IPS DF 4.7 (cell line): Measurements from ENCODE around the gene IQSEC1.

Source experiments
- DNase-seq: peaks from one replicate; pipeline ENCODE4 v3.0.0-alpha.2; 2013; ENCODE audit warnings: low spot score; ENCODE audit errors: extremely low read depth

Gene IQSEC1

DNA sequence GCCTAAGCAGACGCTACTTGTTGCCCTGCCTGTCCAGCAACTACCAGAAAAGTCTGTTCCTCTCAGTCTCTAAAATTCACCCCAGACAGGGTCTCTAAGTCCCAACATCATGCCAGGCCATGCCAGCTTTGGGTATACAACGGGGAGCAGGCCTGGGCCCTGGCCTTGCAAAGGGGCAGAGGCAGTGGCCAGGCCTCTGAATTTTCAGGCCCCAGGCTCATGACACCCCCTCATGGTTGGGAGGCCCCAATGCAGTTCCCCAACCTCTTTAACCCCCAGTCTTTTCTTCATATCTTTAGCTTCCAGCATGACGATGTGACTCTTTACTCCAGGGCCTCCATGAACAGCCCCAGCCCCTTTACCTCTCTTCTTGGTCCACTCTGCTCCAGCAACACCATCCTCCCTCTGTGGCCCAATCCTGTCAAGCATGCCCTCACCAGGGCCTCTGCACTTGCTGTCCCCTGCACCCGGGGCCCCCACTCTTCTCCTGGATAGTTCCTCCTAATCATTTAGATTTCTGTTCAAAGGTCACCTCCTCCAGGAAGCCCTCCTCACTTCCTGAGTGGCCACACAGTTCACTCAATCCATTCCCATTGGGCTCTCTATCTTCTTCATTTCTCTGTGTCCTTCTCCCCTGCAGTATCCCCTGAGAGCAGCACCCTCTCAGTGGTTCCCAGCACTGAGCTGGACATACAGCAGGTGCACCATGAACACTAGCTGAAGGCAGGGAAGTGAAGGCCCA, 4.8 kb downstream of the IQSEC1 start:
- no peak for DNase-seq

DNA sequence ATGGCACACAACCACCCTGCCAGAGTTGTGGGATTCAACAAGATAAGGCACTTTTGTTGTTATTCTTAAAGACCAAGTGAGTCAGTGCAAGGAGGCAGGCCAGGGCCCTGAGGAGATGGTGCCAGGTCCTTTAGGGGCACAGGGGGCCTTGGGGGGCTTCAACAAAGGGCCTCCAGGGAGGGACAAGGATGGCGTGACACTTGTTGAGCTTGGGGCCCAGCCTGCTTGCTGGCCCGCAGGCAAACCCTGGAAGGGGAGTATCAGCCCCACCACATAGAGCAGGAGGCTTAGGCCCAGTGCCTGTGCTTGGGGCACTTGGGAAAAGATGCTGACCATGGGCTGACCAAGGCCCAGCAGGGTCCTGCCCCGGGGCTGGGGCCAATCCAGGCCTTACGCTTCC, 5.5 kb downstream of the IQSEC1 start:
- no peak for DNase-seq

DNA sequence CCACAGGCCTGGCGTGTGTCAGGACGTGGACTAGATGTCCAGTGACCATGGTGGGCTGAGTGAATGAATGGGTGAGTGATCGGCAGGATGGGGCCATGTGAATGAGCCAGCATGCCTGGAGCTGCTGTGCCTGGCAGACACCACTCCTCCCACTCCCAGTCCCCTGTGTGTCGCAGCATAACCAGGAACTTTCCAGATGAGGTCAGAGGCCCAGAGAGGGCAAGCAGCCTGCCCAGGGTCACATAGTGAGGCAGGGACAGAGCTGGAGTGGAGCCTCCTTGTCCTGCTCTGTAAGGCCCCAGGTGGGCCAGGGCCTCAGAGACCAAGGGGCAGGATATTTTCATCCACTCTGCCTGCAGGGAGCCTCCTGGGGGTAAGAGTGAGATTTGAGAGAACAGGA, 6.4 kb downstream of the IQSEC1 start:
- no peak for DNase-seq

DNA sequence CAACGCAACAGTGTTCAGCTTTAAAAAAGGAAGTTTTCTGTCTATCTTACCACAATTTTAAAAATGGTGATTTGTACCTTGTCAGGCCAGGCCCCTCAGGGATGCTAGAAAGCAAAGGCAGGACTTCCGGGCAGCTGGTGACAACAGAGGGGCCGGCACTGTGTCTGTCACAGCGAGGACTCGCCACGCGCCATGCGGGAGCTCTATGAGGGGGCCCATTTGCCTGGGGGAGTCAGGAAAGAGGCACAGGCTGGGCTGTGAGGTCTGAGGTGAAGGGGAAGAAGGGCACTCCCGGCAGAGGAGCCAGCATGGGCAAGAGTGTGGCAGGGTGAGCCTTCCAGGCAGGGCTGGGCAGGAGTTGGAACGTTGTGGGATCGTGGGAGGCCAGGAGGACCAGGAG, 7.0 kb downstream of the IQSEC1 start:
- DNase-seq = no peak

DNA sequence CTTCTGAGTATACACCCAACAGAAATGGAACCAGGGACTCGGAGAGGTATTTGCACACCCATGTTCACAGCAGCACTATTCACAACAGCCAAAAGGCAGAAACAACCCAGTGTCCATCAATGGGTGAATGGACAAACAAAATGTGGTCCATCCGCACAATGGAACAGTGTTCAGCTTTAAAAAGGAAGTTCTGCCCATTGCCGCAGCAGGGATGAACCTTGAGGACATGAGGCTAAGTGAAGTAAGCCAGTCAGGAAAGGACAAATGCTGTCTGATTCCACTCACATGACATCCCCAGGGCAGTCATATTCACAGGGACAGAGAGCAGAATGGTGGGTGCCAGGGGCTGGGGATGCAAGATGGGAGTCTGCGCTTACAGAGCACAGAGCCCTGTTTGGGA, 7.5 kb downstream of the IQSEC1 start:
- no peak for DNase-seq

DNA sequence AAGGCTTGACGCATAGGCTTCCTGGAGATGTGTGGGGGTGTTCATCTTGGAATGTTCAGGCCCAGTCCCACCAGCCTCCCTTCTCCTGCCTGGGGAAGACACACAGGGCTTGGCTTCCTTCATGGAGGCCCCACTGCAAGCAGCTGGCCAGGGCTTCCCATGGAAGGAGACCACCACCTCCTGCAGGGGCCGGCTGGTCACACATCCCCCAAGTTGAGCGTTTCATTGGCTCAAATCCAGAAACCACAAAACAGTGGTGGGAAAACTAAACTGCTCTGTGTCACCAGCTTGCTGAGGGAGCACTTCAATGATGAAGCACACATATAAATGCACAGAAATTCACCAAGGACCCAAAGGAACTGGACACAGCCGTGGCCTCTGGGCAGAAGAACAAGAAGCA, 8.3 kb downstream of the IQSEC1 start:
- DNase-seq = no peak

DNA sequence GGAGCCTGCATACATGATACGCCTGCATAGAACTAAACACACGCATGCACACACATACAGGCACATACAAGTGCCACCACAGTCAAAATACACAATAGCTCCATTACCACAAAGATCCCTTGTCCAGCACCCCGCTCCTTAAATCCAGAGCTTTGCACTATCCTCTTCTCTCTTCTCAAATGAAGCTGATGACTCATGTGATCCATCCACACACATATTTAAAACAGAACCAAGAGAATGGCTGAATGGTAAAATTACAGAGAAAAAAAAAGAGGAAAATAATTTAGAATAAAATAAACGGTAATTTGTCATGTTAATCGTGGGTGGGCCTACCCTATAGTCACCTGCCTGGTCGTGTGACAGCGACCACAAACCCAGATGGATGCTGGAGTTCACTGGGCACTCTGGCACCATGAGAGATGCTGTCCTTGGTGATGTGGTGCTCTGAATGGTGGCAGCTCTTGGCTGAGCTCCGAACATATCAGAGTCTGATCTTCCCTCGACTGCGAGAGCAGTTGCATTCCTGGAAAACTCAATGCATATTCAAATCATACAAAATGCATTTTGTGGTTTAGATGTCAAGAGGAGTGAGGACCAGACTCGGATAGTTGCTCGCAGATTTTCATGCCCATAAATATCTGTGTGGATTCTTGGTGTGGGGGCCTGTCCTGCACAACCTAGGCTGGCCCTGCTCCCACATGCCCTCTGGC, 8.9 kb downstream of the IQSEC1 start:
- no peak for DNase-seq

DNA sequence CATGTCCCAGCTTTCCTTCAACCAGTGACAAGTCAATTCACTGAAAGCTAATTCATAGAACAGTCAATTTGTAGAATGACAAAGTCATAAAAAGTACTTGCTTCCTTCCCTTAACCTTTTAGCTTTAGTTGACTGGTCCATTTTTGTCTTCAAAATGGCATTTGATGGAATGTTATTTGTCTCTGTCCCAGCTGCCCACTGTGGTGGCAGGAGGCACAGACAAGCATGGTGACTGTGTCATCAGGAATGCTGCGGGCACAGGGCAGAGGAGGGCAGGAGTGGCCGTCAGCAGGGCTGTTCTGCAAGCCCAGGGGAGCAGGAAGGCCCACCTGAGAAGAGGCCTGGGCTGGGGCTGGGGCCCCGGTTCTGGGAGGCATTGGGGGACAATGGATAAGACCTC, 10.0 kb downstream of the IQSEC1 start:
- DNase-seq = no peak

DNA sequence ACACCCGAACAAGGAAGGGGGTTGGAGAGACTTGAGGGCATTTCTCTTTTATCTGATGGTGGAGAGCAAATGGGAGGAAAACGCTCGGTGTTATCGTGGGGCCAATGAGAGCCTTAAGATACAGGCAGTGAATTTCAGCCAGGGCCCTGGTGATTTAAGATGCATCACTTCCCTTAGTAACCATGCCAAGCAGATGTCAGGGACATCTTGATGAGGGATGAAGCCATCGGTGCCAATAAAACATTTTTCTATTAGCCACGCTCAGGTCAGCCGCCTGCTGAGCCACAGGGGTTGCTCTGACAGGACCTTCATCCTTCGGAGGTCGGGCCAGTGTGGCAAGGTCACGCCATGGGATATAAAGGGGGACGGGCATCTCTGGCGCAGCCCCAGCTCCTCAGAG, 10.6 kb downstream of the IQSEC1 start:
- DNase-seq = no peak

DNA sequence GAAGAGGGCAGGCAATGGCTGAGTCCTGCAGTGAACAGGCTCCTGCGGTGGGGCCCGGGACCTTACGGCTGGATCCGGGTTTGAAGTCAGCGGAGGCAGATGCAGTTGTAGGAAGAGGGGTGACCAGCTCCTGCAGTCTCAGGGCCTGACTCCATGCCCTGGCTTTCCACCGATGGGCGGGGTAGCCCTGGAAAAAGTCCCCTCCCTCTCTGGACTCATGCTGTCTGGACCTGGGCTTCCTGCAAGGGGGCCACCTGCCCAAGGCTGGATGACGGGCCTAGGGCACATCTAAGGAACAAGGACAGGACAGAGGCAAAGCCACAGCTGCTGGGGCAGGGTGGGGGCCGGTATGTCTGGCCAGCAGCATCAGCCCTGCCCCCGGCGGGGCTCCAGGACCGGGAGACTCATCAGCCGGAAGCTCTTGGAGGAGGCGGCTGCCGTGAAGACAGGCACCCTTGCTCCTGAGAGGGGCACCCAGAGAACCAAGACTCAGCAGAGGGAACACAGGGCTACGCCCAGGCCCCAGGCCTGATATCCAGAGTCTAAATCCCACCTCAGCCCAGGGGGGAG, 12.8 kb downstream of the IQSEC1 start:
- DNase-seq = no peak

DNA sequence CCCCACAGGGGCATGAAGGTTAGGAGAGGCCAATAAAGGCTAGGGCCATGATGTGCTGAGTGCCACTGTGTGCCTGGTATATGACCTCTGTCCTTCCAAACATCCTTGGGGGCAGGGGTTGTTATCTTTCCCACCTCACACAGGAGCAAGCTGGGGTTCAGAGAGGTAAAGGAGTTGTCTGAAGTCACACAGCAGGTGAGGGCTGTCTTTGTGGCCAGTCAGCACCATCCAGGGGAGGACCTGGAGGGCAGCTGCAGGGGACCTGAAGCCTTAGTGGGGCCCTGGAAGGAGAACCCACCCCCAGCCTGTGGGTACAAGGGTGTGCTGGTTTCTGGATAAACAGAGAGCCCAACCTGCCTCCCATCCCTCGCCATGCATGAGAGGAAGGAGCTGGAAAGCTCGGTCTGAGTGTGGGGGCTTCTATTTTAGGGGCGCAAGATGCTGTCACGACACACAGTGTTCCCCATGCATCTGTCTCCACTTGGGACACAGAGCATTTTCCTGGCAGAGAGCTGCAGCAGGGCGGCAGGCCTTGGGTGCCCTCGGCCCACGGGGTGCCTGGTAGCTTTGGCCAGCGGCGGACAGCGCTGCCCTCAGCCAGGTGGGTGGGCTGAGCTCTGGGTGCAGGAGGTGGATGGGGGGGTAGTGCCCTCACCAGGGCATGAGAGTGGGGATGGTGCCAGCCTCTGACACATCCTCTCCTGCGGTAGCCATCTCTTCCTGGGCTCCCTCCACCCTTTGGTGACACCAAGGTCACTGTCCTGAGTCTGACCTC, 14.7 kb downstream of the IQSEC1 start:
- DNase-seq = no peak

DNA sequence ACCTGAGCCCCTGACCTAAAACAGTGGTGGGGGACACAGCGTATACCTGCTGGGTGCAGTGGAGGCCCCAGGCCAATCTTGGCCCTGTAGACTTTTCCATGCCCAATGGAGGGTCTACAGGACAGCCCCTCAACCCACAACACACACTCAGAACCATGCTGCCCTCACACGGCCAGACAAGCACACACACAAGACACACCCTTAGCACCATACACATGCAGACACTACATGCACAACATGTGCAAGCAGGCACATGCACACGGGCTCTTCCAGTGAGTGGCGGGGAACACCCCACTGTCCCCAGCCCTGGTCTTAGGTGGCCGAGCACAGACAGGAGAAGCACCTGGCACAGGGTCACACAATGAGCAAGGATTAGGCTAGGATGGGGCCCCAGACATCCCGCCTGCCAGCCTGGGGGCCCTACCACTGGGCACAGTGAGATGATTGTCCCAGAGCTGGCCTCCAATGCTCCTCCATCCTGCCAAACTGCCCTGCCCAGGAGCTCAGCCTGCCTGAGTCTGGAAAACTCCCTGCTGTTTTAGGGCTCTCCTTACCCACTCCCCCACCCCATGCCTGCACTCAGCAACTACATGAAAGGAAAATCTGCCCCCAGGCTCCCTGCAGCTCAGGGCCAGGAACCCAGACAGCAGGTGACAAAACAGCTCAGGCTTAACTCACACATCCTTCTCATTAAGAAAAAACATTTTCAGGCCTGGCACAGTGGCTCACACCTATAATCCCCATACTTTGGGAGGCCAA, 15.8 kb downstream of the IQSEC1 start:
- DNase-seq = no peak

DNA sequence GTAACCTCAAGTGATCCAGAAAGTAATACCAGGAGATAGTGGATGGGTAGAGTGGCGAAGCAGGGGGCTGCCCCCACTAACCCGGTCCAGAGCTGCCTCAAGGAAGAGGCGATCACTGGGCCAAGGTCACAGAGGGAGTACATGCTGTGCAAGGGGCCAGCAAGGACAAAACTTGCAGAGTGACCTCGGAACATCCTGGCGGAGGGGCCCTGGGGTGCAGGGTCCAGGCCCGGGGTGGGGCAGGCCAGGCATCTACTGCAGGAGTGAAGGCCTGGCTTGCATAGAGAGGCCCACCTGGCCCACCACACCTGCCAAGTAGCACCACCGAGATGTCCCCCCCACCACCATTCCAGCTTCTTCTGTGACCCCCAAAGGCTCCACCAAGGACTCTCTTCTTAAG, 17.6 kb downstream of the IQSEC1 start:
- no peak for DNase-seq

DNA sequence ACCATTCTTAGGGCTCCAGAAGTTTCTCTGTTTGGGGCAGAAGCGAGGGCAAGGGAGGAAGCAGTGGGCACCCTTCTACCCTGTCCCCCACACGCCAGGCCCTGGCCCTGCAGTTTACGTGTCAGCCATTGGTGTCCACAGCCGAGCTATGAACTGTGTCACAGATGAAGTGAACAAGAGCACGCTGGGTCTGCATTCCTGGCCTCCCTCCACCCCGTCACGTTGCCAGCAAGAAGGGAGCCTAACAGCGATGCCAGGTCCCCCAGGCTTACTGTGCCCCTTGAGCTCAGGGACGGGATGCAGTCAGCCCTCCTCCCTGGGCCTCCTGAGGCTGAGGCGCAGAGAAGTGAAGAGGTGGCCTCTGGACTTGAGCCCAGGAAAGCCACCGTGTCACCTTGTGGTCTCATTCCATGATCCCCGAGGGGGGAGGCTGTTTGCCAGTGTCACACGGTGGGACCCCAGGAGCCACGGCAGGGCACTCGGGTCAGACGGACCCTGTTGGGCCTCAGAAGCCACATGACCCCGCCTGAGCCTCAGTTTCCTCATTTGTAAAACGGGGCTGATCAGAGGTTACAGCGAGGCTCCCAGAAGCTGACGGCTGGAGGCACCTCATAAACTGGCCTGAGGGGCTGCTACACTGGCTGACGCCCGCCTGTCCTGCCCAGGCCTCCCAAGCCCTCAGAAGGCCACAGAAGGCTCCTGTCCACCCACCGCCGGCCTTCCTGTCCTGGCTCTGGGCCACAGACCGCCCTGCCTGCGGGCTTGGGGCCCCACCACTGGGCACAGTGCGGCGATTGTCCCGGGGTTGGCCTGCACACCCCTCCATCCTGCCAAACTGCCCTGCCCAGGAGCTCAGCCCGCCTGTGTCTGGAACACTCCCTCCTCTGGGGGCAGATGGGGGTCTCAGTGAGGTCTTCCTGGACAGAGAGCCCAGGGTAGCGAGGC, 18.6 kb downstream of the IQSEC1 start:
- DNase-seq = no peak

DNA sequence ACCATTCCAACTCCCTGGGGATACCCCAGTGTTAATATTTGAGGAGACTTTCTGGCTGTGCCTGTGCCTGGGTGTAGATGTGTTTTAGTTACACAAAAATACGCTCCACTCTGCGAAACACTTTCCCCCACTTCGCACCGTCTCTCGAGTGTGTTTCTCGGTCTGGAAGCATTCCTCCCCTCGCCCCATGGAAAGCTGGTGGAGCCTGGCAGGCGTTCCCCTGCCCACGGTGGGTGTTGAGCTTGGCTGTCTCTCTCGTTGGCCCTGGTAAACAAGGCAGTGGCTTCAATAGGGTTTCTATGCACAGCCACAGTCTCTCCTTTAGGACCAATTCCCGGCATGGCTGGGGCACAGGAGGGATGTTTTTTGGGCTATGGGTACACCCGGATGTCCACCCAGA, 19.3 kb downstream of the IQSEC1 start:
- DNase-seq = no peak

DNA sequence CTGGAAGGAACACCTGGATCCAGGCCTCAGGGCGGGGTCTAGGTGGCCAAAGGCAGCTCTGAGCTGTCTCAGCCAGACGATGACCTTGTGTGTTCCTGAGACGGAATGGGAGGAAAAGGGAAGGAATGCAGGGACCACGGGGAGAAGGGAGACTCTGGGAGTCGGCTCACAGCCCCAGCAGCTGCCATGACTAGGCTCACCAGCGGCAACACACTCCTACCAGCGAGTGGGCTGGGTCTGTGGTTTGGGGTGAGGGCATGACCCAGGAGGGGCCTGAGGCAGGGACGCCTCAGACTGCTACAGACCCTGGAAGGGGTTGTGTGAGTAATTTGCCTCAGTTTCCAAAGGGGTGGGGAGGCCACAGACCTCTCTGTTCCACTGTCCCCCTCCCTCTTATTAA, 19.8 kb downstream of the IQSEC1 start:
- no peak for DNase-seq

DNA sequence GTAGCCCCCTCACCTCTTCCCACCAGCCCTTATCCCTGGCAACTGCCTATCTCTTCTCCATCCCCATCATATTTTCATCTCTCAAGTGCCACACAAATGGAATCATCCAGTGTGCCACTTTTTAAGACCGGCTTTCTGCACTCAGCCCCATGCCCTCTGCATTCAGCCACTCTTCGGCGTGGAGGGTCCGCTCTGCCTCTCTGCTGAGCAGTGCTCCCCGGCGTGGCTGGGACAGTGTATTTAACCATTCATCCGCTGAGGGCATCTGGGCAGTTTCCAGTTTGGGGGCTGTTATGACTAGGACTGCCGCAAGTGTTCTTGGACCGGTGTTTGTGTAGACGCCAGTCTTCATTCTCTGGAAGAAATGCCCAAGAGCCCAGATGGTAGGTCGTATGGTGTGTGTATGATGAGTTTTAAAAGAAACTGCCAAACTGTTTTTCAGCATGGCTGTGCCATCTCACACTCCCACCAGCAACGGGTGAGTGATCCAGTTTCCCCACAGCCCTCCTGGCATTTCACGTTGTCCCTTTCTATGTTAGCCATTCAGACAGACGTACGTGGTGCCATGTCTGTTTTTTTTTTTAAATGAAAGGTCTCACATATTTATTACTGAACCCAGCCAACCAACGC, 20.9 kb downstream of the IQSEC1 start:
- DNase-seq = no peak

DNA sequence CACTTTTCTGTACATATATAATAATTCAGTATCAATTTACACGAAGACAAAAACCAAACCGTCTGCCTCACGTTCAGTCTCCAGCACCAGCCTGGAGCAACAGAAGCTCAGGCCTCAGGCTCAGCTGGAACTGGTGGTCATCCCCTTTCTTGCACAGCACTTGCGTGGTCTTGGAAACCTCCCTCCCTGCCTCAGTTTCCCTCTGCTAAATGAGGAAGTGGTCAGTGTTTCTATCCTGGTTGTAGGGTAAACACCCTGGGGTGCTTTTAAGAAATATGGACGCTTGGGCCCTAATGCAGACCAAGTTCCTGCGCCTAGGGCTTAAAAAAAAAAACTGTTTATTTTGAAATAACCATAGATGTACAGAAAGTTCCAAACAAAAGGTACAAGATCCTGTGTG, 21.6 kb downstream of the IQSEC1 start:
- no peak for DNase-seq

DNA sequence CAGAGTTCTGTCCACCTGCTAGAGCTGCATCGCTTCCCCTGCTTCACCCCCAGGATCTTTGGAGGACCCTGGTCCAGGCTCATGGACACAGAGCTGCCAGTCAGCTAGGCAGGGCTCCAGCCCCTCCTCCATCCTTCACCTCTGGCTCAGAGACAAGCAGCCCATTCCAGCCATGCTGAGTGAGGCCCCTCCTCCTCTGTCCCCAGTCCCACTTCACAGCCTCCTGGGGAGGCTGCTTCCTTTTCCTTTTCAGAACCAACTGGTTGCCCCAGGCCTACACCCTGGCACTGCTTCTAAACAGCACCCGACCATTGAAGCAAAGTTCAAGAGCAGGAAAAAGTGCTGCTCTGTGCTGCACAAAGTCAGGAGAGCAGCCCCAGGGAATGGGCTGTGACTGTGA, 22.2 kb downstream of the IQSEC1 start:
- peak; percentile 25 for DNase-seq

DNA sequence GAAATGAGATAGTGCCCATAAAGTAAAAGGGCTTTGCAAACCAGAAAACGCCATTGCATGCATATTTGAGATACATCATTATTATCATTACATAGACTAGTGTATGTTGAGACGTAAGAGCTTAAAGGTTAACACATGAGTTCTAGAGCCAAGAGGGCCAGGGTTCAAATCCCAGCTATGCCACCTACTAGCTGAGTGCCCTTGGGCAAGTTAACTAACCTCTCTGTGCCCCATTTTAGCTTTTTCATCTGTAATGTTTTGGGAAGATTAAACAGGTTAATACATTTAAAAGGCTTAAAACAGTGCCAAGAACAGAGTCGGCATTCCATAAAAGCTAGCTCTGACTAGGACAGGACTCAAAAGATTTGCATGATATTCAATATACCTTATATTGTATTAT, 22.8 kb downstream of the IQSEC1 start:
- no peak for DNase-seq
